ENCODE measurements around the gene SC5D. TPM values are rescaled to one million over a fixed set of nuclear protein-coding genes. Genes with fewer than 3 reads are reported as not detected.

SC5D gene
- total RNA-seq, 1 donor from 2014 or later, result 26.3 TPM

DNA sequence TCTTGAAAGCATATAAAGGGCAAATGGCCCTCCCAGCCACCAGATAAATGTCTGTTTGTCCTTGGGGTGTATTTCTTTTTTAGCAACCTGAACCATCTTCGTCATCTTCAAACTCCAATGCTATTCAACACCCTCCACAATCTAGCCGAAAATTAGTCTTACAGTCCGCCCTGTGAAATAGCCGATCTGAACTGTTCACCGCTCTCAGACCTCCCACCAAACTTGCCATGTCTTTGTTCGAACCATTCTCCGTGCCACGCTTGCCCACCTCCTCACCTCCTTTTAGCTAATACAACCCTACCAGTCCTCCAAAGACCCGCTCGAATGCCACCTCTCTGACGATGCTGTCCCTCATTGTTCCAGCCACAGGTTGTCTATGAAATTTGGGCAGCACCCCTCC is 46.0 kb downstream of the SC5D start:
- H3K4me3 Mint-ChIP-seq, result no peak overlapping the region
- intact Hi-C loops (cut with micrococcal nuclease), result no loop called here
- DNase-seq (ENCODE audit: low spot score), result no peak
- no peaks in the 10 kb centered on the region for H3K36me3 Mint-ChIP-seq (ENCODE audit: low read depth)
- no peaks in the 10 kb centered on the region for H3K9me3 Mint-ChIP-seq
- no peaks in the 10 kb centered on the region for H3K27me3 Mint-ChIP-seq (ENCODE audit: insufficient read depth)
- peaks cover 61% of the 10 kb centered on the region for H3K4me1 Mint-ChIP-seq (ENCODE audit: low read depth)
- no peak overlapping the region for H3K27ac Mint-ChIP-seq

DNA sequence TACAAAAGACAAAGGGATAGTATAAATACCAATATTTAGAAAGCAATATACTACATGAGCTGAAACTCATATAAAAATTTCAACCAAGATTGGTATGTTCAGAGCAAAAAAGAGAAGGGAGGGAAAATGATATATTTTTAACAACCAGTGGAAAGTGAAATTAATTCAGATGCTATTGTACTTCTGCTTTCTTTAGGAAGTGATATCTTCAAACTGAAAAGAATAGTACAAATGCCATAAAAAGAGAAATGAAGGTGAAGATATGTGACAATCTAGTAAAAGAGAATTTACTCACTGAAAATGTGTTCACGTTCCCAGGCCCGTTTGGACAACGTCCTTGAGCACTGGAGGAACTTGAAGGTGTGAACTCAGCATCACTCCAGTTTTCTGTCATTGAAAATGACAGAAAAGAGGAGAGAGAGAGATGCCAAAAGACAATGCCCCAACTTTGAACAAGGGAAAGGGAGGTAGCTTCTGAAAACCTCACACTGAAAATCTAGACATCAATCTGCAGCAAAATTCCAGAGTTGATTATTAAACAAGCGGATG is 47.5 kb downstream of the SC5D start:
- no peak overlapping the region for H3K4me3 Mint-ChIP-seq
- no peak overlapping the region for H3K27ac Mint-ChIP-seq
- peaks cover 65% of the 10 kb centered on the region for H3K4me1 Mint-ChIP-seq (ENCODE audit: low read depth)
- peaks cover 4% of the 10 kb centered on the region for H3K27me3 Mint-ChIP-seq (ENCODE audit: insufficient read depth)
- no peaks in the 10 kb centered on the region for H3K9me3 Mint-ChIP-seq
- H3K36me3 Mint-ChIP-seq (ENCODE audit: low read depth), result peaks cover 2% of the 10 kb centered on the region
- DNase-seq (ENCODE audit: low spot score), result no peak
- intact Hi-C loops (cut with micrococcal nuclease), result loop anchor here (1.0 to 2.0 kb wide), 2 partner anchors 13 to 108 kb away; no protein-coding TSS in a partner anchor

DNA sequence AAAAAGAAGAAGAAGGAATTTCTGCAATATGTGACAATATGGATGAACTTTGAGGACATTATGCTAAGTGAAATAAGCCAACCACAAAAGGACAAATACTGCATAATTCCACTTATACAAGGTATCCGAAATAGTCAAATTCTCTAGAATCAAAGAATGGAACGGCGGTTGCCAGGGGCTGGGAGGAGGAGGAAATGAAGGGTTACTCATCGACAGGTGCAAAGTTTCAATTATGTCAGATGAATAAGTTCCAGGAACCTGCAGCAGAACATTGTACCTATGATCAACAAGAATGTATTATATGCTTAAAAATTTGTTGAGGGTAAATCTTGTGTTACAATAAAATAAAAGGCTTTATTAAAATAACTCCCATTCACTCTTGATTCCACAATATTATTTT is 49.0 kb downstream of the SC5D start:
- DNase-seq (ENCODE audit: low spot score), result no peak
- no peak overlapping the region for H3K4me3 Mint-ChIP-seq
- peaks cover 6% of the 10 kb centered on the region for H3K27me3 Mint-ChIP-seq (ENCODE audit: insufficient read depth)
- intact Hi-C loops (cut with micrococcal nuclease), result loop anchor here (2.0 kb wide), 1 partner anchor 15 kb away; no protein-coding TSS in a partner anchor
- H3K27ac Mint-ChIP-seq, result no peak overlapping the region
- H3K9me3 Mint-ChIP-seq, result no peaks in the 10 kb centered on the region
- H3K36me3 Mint-ChIP-seq (ENCODE audit: low read depth), result peaks cover 4% of the 10 kb centered on the region
- peaks cover 52% of the 10 kb centered on the region for H3K4me1 Mint-ChIP-seq (ENCODE audit: low read depth)

DNA sequence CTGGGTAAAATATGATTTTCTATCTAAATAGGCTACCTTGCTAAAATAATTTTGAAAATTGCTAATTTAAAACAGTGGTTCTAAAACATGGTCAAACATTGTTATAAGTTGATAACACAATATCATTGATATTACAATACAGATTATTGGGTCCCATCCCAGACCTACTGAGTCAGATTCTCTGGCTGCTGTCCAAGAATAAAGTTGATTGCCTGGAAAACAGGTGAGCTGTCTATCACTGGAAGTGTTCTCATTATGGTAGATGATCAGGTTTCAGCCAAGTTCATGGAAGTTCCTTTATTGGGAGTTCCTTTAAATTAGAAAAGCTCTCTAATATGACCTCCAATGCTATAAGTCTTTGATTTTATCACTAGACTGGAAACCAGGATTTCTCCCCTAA is 52.3 kb downstream of the SC5D start:
- H3K9me3 Mint-ChIP-seq, result no peaks in the 10 kb centered on the region
- H3K27ac Mint-ChIP-seq, result no peak overlapping the region
- H3K27me3 Mint-ChIP-seq (ENCODE audit: insufficient read depth), result peaks cover 14% of the 10 kb centered on the region
- no peak overlapping the region for H3K4me3 Mint-ChIP-seq
- peaks cover 4% of the 10 kb centered on the region for H3K36me3 Mint-ChIP-seq (ENCODE audit: low read depth)
- intact Hi-C loops (cut with micrococcal nuclease), result no loop called here
- DNase-seq (ENCODE audit: low spot score), result no peak
- peaks cover 22% of the 10 kb centered on the region for H3K4me1 Mint-ChIP-seq (ENCODE audit: low read depth)

DNA sequence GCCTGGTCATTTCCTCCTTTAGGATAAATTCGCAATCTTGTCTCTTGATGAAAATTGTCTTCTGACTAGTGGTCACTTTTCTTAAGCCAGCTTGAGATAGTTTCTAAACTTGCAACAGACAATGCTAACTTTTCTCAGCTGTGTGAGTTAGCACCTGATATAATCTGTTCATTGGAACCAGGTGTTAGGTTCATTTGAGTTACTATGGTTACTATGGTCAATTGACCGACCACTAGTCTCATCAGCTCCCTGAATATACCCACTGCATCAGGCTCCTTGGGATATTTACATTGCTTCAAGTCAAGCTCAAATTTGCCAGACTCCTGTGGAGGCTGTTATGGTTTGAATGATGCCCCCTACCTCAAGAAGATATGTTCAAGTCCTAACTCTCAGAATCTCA is 54.5 kb downstream of the SC5D start:
- Mint-ChIP-seq H3K36me3 (ENCODE audit: low read depth) (peaks cover 4% of the 10 kb centered on the region), H3K27me3 (ENCODE audit: insufficient read depth) (peaks cover 14% of the 10 kb centered on the region), H3K4me1 (ENCODE audit: low read depth) (peaks cover 6% of the 10 kb centered on the region), H3K27ac (no peak overlapping the region), H3K4me3 (no peak overlapping the region), H3K9me3 (no peaks in the 10 kb centered on the region)
- no peak for DNase-seq (ENCODE audit: low spot score)
- intact Hi-C loops (cut with micrococcal nuclease), result no loop called here

DNA sequence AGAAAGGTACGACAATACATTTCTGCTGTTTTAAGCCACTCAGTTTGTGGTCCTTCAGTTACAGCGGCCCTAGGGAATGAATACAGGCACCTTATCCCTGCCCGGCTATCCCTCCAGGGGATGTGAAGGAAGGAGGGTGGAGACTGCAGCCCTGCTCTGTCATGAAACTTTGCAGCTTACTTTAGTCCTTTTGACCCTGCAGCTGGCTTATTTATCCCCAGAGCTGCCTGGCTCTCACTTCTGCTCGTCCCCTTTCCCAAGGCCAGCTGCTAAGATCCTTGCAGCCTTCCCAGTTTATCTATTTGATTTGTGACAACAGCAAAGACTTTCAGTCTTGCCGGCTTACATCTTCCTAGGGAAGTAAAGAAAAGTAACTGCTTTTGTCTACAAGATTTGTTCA is 55.2 kb downstream of the SC5D start:
- intact Hi-C loops (cut with micrococcal nuclease), result no loop called here
- no peak for DNase-seq (ENCODE audit: low spot score)
- no peak overlapping the region for H3K4me3 Mint-ChIP-seq
- H3K27me3 Mint-ChIP-seq (ENCODE audit: insufficient read depth), result peaks cover 14% of the 10 kb centered on the region
- no peak overlapping the region for H3K27ac Mint-ChIP-seq
- H3K4me1 Mint-ChIP-seq (ENCODE audit: low read depth), result peaks cover 6% of the 10 kb centered on the region
- H3K36me3 Mint-ChIP-seq (ENCODE audit: low read depth), result peaks cover 4% of the 10 kb centered on the region
- H3K9me3 Mint-ChIP-seq, result no peaks in the 10 kb centered on the region

DNA sequence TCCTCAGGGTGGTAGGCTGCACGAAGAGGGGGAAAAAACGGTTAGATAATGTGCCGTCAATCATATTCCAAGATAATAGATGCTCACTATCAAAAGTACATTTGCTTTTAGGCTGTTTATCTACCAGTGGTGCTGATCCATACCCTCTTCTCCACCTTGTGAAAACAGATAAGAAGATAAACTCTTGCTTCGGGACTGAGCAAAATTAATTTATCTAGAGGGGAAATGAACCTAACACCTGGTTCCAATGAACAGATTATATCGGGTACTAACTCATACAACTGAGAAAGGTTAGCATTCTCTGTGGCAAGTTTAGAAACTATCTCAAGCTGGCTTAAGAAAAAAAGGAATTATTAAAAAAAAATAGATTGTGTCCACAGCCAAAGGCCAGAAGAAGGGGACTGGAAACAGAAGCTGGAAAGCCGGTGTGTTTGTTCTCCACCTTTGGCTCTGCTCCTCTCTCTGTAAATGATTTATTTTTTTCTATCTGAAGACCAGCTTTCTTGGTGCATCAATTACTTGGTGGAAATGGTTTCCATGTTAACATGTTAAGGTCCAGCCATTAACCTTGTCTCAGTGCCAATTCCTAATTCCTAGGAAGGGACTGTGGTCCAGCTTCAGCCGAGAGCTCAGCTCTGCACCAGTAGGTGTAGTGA is 55.8 kb downstream of the SC5D start:
- Mint-ChIP-seq H3K36me3 (ENCODE audit: low read depth) (peaks cover 4% of the 10 kb centered on the region), H3K9me3 (no peaks in the 10 kb centered on the region), H3K27me3 (ENCODE audit: insufficient read depth) (peaks cover 14% of the 10 kb centered on the region), H3K4me3 (no peak overlapping the region), H3K27ac (no peak overlapping the region), H3K4me1 (ENCODE audit: low read depth) (peaks cover 6% of the 10 kb centered on the region)
- no peak for DNase-seq (ENCODE audit: low spot score)
- intact Hi-C loops (cut with micrococcal nuclease), result no loop called here

DNA sequence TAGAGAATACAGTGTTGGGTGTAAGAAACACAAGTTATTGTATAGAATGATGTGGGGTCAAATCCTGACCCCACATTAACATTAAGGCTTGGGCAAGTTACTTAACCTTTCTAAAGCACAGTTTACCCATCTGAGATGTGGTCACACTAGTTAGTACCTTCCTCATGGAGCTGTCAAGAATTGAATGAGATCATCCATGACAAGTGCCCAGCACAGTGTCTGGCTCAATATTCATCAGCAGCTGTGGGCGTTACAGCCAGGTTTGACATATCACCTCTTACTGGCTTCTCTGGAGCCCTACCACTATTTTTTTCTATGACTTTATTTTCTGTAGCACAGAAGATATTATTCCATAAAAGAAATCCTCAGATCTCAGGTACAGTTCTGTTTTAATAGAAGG is 57.2 kb downstream of the SC5D start:
- Mint-ChIP-seq H3K4me3 (no peak overlapping the region), H3K27ac (no peak overlapping the region), H3K36me3 (ENCODE audit: low read depth) (peaks cover 2% of the 10 kb centered on the region), H3K27me3 (ENCODE audit: insufficient read depth) (peaks cover 10% of the 10 kb centered on the region), H3K9me3 (no peaks in the 10 kb centered on the region), H3K4me1 (ENCODE audit: low read depth) (no peaks in the 10 kb centered on the region)
- intact Hi-C loops (cut with micrococcal nuclease), result no loop called here
- no peak for DNase-seq (ENCODE audit: low spot score)

DNA sequence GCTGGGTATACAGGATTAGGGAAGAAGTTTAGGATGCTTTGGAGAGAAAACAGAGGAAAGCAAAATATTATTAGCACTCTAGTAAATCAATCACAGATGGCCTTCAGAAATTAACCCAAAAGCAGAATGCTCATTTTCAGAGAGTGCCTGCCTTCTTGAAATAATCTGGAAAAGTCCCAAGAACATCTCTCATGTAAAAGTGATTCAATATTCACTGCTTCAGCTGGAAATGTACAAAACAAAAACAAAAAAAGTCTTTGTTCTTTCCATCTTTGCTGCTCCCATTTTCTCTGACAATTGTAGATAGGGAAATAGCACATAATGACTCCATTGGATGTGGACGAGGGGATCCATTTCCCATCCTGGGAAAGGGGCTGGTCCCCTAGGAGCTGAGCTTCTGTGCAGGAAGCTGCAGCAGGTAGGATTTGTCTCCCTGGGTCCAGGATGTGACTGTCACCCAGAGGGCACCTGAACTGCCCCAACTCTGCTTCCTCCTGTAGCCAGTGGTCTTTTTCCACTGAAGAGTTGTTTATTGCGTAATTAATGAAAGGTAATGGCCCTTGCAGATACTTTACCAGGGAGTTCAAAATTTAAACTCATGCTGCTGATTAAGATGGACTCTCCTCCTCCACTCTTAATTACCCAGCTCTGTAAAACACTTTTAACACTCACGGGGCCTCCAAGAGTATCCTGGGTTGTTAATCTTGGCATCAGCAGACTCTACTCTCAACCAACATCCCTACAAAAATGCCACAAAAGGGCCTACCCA is 57.9 kb downstream of the SC5D start:
- Mint-ChIP-seq H3K36me3 (ENCODE audit: low read depth) (peaks cover under 1% of the 10 kb centered on the region), H3K9me3 (no peaks in the 10 kb centered on the region), H3K4me1 (ENCODE audit: low read depth) (no peaks in the 10 kb centered on the region), H3K4me3 (no peak overlapping the region), H3K27me3 (ENCODE audit: insufficient read depth) (peaks cover 8% of the 10 kb centered on the region), H3K27ac (no peak overlapping the region)
- DNase-seq (ENCODE audit: low spot score), result no peak
- intact Hi-C loops (cut with micrococcal nuclease), result no loop called here

DNA sequence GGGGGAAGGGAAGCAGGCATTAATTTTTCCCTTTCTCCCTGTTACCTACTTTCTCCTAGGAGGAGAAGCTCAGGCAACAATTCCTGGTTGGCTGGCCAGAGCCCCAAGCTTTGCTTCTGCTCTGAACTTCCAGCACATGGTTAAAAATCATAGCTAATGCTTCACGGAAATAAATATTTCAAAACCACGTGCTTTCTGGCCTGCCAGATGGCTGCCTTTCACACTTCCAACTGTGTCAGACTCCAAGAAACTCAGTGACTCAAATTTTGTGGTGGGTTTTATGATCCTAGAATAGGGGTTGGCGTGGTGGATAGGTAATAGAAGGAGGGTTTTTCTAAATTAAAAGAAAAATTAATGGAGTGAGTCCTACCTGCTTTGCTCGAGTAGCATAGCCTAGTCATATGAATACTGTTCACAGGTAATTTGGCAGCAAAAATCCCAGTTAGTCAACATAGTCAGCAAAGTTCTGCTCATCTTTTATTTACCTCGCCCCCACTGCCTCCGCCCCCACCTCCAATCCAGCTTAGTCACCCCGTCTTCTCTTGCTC is 58.6 kb downstream of the SC5D start:
- intact Hi-C loops (cut with micrococcal nuclease), result no loop called here
- Mint-ChIP-seq H3K27ac (no peak overlapping the region), H3K4me3 (no peak overlapping the region), H3K9me3 (peaks cover 4% of the 10 kb centered on the region), H3K36me3 (ENCODE audit: low read depth) (peaks cover 1% of the 10 kb centered on the region), H3K27me3 (ENCODE audit: insufficient read depth) (peaks cover 8% of the 10 kb centered on the region), H3K4me1 (ENCODE audit: low read depth) (no peaks in the 10 kb centered on the region)
- DNase-seq (ENCODE audit: low spot score), result no peak

DNA sequence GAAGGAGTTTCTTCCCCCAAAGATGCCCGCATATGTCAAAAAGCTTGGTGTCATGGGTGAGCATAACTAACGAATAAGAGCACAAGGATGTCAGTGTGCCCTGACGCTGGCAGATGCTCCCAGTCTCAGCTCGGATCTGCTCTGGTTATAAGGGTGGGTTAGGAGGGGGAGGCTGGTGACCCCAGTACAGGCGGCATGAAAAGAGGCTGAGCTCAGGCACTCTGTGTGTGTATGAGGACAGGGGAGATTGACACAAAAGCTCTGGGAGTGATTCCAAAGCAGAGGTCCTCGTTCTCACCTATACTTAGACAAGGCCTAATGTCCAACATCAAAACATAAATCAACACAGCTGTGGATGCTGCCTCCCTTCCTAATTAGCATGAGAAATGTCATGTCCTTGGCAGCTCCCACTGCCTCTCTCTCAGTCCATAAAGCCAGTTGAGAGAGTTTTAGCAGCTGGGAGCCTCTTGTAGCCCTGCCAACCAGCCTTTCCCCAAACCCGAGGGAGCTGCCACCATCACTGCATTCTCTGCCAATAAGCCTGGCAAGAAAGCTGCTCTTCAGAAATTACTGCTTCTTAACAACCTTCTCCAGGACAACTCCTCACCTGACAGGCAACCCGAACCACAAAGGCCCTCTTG is 59.8 kb downstream of the SC5D start:
- no peak overlapping the region for H3K4me3 Mint-ChIP-seq
- H3K27me3 Mint-ChIP-seq (ENCODE audit: insufficient read depth), result peaks cover 6% of the 10 kb centered on the region
- H3K27ac Mint-ChIP-seq, result no peak overlapping the region
- H3K9me3 Mint-ChIP-seq, result peaks cover 4% of the 10 kb centered on the region
- peaks cover 1% of the 10 kb centered on the region for H3K36me3 Mint-ChIP-seq (ENCODE audit: low read depth)
- H3K4me1 Mint-ChIP-seq (ENCODE audit: low read depth), result no peaks in the 10 kb centered on the region
- no peak for DNase-seq (ENCODE audit: low spot score)
- intact Hi-C loops (cut with micrococcal nuclease), result no loop called here

DNA sequence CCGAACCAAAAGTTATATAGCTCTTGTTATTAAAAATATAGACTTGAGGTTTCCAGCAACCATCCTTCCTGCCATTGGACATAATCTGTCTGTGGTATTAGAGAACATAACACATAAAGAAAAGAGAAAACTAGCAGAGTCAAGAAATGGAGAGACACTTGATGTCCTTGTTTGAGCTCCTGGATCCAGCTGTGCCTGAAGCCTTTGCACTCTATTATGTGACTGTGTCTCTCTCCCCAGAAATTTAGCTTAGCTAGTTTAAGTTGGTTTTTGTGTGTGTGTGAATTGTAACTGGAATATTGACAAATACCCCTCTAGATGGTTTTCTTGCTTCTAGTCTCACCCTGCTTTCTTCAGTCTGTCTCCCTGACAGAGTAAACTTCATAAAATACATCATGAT is 61.6 kb downstream of the SC5D start:
- Mint-ChIP-seq H3K4me1 (ENCODE audit: low read depth) (no peaks in the 10 kb centered on the region), H3K27ac (no peak overlapping the region), H3K4me3 (no peak overlapping the region), H3K36me3 (ENCODE audit: low read depth) (peaks cover 1% of the 10 kb centered on the region), H3K27me3 (ENCODE audit: insufficient read depth) (no peaks in the 10 kb centered on the region), H3K9me3 (peaks cover 4% of the 10 kb centered on the region)
- no peak for DNase-seq (ENCODE audit: low spot score)
- intact Hi-C loops (cut with micrococcal nuclease), result no loop called here

DNA sequence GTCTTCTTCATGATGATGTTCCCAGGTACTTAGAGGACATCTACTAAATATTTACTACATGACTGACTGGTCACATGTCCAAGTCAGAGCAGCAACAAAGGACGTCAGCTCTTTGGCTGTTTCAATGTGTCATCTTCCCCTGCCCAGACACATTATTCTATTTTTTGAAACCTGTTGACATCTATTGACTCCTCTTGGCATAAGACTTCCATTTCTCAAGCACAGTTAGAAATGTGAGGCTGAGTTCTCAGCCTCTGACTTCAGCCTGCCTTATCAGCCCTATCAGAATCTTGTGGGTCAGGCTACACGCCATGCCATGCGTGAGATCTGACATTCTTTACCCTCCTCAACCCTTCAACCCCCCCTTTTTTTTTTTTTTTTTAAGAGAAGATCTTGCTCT is 63.8 kb downstream of the SC5D start:
- H3K4me3 Mint-ChIP-seq, result no peak overlapping the region
- no peaks in the 10 kb centered on the region for H3K27me3 Mint-ChIP-seq (ENCODE audit: insufficient read depth)
- H3K4me1 Mint-ChIP-seq (ENCODE audit: low read depth), result no peaks in the 10 kb centered on the region
- peaks cover 1% of the 10 kb centered on the region for H3K36me3 Mint-ChIP-seq (ENCODE audit: low read depth)
- peaks cover 4% of the 10 kb centered on the region for H3K9me3 Mint-ChIP-seq
- no peak overlapping the region for H3K27ac Mint-ChIP-seq
- intact Hi-C loops (cut with micrococcal nuclease), result no loop called here
- no peak for DNase-seq (ENCODE audit: low spot score)

Data from activated T-helper 1 cell treated with anti-CD3 and anti-CD28 coated beads, Interleukin-12 subunit alpha, Interleukin-12 subunit beta, Interleukin-2, Interleukin-4 antibody, amounts not matched to agents 30 ng/mL and 10 ng/mL and 1 ng/mL, durations not matched to agents 14 hours and 24 hours and 36 hours (primary cell).